NCI-H1105 (cell line): Measurements from ENCODE around the gene TST.
A peak's percentile ranks its signal among the peaks of the same experiment; 100 is the strongest.

ENCODE experiments used
- DNase-seq: peaks from one replicate; lab custom pipeline; 2025; lab: John Stamatoyannopoulos, UW

TST gene

DNA sequence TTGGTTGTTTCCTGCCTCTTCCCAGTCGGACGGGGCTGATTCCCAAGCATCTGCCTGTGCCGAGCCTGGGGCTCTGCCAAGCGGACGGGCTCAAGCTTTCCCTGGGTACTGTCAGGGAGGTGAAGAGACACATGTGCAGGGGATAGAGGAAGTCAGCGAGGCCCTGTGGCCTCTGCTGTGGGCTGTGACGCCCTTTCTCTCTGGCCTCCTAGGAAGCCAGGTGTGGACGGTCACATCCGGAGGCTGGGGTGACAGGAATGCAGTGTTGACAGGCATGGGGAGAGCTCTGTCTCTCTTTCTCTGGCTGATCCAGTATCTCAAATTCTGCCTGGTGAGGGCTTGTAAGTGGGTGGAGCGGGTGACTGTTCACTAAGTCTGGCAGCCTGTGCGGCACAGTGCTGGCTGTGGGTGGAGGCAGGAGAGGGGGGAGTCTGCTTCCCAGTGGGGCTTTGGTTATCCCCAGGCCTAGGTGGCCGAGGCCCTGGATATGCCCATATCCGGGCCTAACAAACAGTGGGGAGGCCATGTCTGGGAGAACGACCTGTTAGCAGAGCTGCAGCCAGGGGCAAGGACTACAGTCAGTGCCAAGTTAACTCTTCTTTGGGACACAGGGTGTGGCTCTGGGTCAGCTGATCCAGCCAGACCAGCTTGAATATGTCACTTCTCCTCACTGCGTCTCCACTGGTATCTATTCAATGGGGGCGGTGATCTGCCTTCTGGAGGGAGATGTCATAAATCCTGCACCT lies 34.2 kb upstream of the TST start:
- DNase-seq: no peak

DNA sequence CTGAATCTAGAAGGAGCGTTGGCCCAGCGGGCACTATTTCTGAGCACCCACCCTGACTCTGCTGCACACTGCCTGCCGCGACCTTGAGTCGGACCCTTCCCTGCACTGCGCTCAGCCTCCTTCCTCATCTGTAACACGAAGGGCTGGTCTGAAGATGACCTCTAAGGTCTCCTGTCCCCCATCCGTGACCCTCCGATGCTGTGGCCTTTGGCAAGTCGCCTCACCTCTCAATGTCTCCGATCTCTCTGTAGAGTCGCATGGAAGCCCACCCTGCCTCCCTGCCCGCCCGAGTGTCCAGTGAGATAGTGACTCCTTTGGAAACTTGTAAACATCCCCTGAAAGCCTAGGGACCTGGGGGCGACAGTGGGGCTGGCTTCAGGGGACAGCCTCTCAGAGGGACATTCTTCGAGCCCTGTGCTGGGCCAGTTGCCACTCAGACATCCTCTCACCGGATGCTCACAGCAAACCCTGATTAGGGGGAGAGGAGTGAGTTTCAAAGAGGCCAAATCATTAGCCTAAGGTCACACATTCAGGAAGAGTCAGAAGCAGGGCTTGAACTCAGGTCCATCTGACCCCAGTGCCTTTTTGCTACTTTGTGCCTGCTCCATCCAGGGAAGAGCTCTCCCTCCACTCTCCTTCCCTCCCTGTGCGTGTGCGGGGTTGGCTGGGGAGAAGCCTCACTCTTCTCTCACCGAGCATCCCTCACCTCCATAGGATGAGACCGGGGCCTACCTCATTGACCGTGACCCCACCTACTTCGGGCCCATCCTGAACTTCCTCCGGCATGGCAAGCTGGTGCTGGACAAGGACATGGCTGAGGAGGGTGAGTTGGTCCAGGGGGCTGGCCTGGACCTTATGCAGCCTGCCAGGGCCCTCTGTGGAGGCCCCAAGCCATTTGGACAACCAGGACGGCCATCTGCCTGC lies 33.4 kb upstream of the TST start:
- DNase-seq: no peak

DNA sequence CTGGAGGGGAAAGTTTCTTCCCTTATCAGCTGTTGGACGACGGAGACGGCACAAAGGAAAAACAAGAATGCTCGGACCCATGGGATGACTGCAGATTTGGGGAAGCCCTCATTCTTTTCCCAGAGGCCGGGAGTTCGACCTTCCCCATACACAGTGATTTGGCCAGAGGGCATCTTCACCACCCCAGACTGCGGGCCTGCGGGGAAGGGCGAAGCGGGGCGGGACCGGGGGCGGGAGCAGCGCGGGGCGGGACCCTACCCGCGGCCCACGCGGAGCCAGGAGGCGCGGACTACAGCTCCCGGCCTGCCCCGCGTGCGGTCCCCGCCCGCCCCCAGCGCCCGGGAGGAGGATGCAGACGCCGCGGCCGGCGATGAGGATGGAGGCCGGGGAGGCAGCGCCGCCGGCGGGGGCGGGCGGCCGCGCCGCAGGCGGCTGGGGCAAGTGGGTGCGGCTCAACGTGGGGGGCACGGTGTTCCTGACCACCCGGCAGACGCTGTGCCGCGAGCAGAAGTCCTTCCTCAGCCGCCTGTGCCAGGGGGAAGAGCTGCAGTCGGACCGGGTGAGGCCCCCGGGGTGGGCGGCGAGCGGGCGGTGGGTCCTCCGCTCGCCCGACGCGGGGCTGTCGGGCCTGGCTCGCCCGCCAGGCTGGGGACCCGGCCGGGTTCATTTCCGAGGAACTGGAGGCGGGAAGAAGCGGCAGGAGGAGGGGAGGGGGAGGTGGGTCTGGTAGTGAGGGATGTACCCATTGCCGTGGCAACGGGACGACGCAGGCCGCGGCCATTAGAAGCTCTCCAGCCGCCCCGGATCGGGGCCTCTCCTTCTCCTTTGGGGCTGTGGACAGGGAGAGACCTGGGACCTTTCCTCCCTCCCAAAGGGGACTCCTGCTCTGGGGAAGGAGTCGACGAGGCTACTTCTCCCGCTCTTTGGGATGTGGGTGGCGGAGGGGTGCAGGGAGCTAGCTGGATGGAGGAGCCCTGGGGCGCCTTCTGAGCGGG lies 32.4 kb upstream of the TST start, which contains the start of gene KCTD17:
KCTD17 (plus strand) TSS at position 352 of the 995 bp plus-strand sequence; CDS start at position 371, 19 bp downstream.
- peak; percentile 68 for DNase-seq

DNA sequence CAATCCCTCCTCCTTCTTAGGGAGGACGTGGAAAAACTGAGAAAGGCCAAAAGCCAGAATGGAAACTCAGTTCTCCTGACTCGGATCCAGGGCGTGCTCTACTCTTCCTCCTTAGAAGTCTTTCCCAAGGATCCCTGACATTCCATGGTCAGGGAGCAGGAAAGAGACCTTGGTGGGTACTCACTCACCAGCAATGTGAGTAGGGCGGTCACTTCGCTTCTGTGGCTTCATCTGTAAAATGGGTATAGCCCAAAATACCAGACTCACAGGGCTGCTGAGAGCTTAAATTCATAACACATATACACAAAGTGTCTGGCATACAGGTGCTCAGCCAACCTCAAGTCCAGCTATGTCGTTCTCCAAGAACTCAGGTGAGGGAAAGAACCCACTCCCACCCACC lies 31.7 kb upstream of the TST start:
- DNase-seq: no peak

DNA sequence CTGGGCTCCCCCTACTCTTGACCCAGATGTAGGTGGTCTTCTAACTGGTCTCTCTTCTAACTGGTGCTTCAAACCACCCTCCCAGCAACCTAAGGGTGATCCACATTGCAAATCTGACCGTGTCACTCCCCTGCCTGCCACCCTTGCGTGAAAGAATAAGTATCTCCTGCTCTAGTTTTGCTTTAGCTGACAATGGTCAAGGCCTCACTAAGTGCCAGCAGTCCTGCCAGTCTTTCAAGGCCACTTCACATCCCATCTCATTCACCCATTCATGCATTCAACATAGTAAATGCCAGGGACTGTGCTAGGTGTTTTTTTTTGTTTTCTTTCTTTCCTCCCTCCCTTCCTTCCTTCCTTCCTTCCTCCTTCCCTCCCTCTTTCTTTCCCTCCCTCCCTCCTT lies 30.0 kb upstream of the TST start:
- DNase-seq: no peak

DNA sequence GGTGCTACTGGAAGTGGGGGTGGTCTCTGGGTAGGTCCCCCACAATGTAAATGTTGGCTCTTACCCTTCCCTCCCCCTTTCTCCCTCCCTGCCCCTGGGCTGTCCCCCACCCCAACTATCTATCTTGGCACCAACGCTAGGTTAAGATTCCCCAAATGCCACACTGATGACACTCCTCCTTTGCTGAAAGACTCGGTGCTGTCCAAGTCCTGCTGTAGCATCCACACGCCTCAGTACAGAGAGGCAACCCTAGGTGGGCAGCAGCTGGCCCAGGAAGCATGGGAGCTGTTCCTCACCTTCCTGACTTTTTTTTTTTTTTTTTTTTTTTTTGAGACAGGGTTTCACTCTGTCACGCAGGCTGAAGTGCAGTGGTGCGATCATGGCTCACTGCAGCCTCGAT lies 28.9 kb upstream of the TST start:
- DNase-seq: no peak

DNA sequence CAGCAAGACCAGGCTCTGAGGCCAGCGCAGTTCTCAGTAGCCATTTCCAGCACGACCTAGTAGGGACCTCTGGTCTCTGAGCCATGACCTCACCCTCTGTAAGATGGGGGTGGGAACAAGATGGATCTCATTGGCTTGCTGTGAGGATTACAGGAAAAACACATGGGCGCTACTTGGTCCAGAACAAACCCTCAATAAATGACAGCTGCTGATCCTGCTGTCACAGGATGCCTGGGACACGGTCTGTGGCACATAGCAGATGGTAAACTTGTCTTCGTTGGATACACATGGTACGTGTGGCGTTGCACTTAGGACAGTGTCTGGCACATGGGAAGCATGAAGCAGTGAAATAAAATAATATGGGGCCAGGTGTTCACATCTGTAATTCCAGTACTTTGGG lies 27.8 kb upstream of the TST start:
- no peak for DNase-seq

DNA sequence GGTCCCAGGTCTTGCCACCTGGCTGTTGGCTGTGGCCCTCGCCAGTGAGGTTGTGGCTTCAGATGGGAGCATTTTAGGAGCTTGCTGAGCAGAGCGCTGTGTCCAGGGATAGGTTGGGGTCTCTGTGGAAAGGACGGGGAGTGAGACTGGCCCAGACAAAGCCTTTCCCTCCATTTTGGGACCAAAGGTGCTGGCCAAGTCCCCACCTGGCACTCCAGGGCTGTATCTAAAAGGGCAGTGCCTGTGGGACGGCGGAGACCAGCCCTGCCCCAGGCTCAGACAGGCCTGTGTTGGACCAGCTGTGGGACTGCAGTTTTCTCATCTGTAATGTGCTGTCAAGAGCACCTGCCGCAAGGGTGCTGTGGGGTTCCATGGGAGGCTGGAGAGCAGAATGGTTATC lies 27.3 kb upstream of the TST start:
- no peak for DNase-seq

DNA sequence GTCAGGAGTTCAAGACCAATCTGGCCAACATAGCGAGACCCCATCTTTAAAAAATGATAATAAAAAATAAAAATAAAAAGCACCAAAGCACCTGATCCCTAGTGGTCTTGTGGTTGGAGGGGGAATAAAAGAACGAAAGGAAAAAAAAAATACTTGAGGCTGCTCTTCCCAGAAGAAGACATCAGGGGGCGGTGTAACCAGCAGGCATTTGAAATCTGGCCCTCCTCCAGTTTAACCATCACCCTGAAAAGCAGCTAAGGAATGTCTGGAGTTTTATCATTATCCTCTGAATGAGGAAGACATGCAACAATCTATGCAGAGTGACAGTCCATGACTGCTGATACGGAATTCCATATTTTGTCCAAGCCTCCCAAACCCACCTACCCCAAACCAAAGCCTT lies 26.7 kb upstream of the TST start:
- DNase-seq: no peak

DNA sequence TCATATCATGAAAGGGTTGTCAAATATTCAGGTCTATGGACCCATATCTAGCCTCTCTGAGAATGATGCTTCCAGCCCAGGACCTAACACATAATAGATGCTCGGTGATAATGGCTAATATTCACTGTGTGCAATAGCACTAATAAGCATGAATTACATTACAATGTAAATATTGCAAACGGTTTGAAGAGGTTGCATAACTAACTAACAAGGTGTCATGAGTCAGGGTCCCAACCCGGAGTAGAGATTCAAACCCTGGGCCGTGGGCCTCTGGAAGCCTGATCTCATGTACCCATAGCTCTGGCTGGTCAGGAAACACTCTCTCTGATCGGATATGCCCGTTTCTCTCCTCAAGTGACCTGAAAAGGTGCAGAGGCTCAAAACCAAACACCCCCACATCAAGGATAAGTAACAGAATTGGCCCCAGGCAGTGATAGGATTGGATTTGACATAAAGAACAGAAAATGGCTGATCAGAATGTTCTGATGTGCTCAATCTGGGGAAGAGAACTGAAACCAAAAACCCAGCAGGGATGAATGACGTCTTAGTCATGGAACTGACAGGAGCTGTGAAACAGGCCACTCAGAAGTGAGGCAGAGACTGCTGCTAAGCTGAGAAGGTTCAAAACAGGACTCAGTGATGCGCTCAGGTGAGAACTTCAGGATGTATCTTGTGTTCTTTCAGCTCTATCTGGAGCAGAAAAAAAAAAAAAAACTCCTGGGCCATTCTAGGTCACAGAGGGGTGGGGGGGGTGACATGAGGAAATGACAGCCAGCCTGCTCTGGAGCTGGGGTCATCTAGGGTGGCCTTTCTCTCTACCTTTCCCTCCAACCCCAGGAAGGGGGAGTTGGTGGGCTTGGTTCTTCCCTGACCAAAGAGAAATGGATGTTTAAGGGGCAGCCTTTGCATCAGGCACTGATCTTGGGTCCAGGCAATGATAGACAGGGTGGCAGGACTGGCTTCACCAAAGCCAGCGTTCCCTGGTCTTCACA lies 25.7 kb upstream of the TST start:
- DNase-seq: no peak

DNA sequence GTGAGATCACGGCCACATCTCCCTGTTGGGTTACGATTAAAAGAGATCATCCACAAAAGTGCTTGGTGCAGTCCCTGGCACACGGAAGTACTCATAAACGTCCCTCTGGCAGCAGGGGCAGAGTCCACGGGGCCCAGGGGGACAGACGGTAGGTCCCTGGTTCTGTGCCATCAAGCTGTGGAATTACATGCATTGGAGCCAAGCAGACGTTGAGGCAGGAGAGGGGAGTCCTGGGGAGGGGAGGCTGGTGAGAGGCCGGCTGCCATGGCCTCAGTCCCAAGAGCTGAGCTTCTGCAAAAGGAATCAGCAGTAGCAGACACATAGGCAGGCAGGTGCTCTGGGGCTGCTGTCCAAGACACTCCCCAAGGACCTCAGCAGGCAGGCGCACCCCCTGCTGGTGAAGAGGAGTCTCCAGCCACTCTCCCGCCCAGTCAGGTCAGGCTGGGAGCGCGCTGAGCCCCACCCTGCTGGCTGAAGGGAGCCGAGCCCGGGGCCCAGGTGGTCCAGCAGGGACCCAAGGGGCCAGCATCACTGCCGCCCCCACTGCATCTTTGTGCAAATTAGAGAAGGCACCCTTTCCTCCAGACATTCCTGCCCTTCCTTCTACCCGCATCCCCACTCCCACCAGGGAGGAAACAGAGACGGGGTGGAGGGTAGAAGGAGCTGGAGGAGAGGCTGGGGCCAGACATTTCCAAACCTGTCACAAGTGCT lies 24.7 kb upstream of the TST start:
- peak; percentile 32 for DNase-seq

DNA sequence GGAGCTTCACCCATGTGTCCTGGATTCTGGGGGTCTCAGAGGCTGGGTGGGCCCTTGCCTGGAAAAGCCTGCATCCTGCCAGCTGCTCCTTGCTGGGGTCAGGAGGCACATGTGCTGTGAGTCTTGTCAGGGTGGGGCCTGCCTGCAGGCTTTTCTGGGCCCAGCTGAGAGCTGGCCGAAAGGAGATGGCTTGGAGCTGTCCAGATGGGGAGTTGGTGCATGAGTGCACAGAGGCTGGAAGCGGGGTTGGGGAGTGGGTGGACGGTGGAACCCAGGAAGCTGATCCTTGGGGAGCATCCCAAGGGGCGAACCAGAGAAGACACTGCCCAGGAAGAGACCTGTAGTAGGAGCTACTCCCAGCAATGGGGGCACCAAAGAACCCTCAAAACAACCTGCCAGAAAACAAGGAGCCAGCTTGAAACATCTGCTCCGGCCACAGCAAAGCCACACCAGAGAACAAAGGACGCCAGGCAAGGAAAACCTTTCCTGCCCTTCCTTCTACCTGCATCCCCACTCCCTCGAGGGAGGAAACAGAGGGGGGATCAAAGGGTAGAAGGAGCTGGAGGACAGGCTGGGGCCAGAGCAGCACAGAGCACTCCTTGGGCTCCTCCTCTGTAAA lies 24.1 kb upstream of the TST start:
- DNase-seq: no peak

DNA sequence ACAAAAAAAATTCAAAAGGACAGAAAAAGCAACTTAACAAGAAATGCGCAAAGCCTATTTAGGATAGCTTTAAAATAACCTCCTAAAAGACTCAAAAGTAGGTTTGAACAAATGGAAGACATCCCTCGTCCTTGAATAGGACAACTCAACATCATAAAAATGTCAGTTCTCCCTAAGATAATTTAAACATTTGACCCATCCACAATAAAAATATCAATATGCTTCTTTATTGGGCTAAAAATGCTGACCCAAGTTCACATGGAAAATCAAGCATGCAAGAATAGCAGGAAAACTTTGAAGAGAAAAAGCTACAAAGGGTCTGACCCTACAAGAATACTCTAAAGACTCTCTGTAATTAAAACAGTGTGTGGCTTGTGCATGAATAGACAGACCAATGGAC lies 20.2 kb upstream of the TST start:
- DNase-seq: no peak

DNA sequence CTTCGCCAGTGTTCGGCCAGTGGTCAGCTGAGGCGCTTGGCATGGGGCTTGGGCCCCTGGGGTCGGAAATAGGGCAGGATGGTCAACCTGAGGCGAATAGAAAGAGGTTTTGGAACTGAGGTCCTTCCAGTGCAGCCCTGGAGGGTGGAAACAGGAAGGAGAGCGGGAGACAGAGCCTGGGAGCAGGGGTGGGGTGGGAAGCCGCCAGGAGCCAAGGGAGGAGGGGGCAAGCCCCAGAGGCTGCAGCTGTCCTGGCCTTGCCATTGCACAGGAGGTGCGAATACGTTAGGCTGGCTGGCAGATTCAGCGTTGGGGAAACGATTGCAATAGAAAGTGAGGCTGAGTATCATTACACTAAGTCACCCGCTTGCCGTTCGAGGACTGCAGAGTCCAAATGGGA lies 18.4 kb upstream of the TST start:
- no peak for DNase-seq

DNA sequence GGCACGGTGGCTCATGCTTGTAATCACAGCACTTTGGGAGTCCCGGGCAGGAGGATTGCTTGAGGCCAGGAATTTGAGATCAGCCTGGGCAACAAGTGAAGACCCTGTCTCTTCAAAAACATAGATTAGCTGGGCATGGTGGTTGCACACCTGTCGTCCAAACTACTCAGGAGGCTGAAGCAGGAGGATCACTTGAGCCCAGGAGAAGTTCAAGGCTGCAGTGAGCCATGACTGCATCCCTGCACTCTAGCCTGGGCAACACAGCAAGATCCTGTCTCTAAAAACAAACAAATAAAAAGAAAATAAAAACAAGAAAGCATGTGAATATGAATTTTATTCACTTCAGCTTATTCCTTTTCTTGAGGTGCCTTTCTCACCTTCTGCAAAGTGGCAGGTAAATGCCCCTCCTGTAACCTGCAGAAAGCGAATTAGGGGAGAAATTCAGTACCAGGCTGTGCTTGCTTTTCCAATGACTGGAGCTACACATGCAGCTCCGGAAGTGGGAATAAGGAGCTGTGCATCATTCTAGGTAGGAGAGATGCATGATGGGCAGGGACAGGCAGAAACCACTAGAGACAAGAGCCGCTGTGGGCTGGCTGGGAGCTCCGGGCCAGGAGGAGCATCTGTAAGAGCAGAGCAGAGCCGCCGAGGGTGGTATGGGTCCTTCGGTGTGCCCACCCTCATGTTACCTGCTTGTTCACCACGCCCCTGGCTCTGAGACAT lies 17.6 kb upstream of the TST start:
- DNase-seq: no peak

DNA sequence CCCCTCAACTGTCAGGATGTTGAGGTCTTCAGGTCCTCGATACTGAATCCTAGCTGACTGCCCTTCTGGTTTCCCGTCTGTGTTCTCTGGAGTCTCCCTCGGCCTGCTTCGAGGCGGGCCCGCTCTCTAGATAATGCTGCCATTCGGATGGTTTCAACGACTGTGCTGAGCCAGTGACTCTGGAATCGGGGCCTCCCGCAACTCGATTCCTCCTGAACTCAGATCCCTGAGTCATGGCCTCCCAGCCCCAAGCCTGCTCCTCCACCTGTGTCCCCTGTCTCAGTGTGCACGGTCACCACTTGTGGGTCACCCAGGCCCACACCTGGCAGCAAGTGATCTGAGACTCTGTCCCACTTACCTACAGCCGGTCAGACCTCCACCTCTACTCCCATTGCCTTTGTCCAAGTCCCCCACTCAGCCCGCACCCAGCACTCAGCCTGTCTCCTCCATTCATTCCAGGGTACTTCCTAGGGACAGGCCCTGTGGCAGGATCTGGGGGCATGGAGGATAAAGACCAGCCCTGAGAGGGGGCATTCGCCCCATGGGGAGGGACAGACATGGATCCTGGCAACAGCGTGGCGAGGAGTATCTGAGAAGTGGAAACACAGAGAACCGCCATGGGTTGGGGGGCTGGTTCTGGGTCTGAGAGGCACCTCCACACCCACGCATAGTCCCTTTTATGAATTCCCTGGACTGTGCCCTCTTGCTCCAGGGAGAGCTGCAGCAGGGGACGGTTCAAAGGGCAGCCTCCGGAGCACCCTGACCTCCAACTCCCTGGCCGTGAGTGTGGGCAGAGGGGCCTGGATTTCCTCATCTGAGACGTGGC lies 14.6 kb upstream of the TST start:
- no peak for DNase-seq

DNA sequence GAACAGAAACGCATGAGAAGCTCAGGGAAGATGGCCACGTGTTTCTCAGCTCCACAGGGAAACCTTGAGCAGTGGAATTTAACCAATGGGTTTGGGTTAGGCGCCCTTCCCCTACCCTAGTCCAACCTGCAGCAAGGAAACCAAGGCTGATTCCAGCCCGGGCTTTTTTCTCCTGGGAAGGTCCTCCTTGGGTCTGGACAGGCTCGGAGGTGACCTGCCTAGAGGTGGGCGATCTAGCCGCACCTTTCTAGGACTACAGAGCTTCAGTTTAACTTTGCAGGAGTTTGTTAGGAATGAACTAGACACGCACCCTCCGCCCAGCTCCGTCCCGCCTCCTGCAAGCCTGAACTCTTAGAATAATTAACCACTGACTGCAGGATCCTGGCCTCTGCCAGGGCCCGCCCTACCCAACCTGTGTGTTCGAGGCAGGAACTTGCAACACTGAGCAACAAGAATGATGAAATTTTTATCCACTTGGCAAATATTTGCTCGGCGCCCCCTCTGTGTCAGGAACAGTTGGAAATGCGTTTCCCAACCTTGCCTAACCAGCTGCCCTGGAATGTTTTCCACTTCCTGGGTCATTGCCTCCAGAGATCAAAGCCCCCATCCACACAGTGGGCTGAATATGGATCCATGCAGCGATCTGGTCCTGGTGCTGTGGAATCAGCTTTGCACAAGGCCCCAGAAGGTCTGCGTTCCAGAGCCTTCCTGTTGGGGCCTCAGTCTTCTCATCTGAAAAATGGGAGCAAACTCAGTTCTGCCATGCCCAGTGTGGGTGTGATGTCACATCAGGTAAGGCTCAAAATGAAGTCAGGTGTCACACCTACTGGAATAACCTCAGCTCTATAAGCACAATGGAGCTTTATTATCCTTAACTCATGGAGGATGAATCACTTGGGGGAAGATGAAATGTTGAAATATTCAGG lies 13.6 kb upstream of the TST start:
- no peak for DNase-seq
